Prostate gland (tissue), 2 donors: ENCODE results near the gene CTF1. TPM values are rescaled to one million over a fixed set of nuclear protein-coding genes. Genes with fewer than 3 reads are reported as not detected.

Experiments used
- DNase-seq: peaks from one replicate; pipeline ENCODE4 v3.0.0-alpha.2; 2019; ENCODE audit warnings: low spot score
- H3K27ac ChIP-seq, 2 donors: fragments of 200-600 bp; sonication (generic); 2 replicates each; pipeline ENCODE4 v1.5.1; 2017 to 2019
- H3K27me3 ChIP-seq: fragments of 200-600 bp; sonication (generic); replicated peaks from 2 replicates; pipeline ENCODE4 v1.5.1; 2019; ENCODE audit not compliant: insufficient read depth
- H3K36me3 ChIP-seq, 2 donors: fragments of 200-600 bp; sonication (generic); 1 replicate in 1 of 2; 2 replicates in 1 of 2; pipeline versions ENCODE4 v1.5.1 to v1.8.1; 2017 to 2019
- H3K4me1 ChIP-seq: fragments of 200-600 bp; sonication (generic); replicated peaks from 2 replicates; pipeline ENCODE4 v1.5.1; 2019
- H3K4me3 ChIP-seq, 2 donors: fragments of 200-600 bp; sonication (generic); 2 replicates each; pipeline ENCODE4 v1.5.1; 2017 to 2019
- H3K9me3 ChIP-seq: fragments of 200-600 bp; sonication (generic); 2 replicates; pipeline ENCODE4 v1.5.1; 2017
- POLR2A ChIP-seq: fragments of 450-650 bp; IDR thresholded peaks from one replicate; pipeline ENCODE4 v1.6.1; 2016; ENCODE audit warnings: antibody characterized with exemption, mild to moderate bottlenecking
- POLR2AphosphoS5 ChIP-seq: sonication (generic); formaldehyde crosslinking; IDR thresholded peaks from one replicate; pipeline ENCODE4 v1.6.1; 2017; ENCODE audit warnings: antibody characterized with exemption
- WGBS: methylation state at CpG from one replicate; pipeline ENCODE4 v1.1.5; 2018; 5-methylcytosine and 5-hydroxymethylcytosine counted together
- intact Hi-C: fragments of 100-400 bp; cut with DNase I; formaldehyde crosslinking; loops from one replicate; pipeline ENCODE4 v1.14.2; 2022
- total RNA-seq, 2 donors: library from RNA; depleted of rRNA; stranded (reverse); fragments of >200 nt; gene quantifications; one replicate each; pipeline ENCODE4 v1.1.0, GENCODE V29; 2016
- TF ChIP-seq, protein P1 (sequence below), 4 experiments: fragments of 200-600 bp in 2 of 4; fragments of 450-650 bp in 2 of 4; sonication (generic) in 2 of 4; IDR thresholded peaks; 1 replicate in 3 of 4; 2 replicates in 1 of 4; pipeline ENCODE4 v1.5.1; 2016 to 2019; ENCODE audit warnings: antibody characterized with exemption in 4 of 4, mild to moderate bottlenecking in 2 of 4, moderate library complexity in 2 of 4

Gene CTF1
- total RNA-seq, 2 donors from 2014 or later = 9.8 to 13.9 TPM

DNA sequence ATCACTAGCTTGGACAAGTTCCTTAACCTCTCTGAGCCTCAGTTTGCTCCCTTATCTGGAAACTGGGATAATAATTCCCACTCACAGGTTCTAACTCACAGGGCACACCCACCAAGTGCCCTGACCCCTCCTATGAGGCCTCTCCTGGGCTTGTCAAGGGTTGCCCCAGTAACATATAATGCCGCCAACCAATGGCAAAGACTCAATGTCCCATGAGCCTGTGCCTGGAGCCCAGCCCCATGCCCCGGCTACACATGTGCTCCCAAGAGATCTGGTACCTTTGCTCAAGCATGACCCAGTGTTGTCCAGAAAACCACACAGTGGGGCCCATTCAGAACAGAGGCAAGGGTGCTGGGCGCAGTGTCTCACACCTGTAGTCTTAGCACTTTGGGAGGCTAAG is 18.4 kb downstream of the CTF1 start:
- H3K36me3 ChIP-seq = no peaks in the 10 kb centered on the region
- intact Hi-C loops = no loop called here
- DNase-seq = no peak
- no peaks in the 10 kb centered on the region for H3K4me1 ChIP-seq
- H3K27ac ChIP-seq = no peak overlapping the region
- no peak overlapping the region for H3K4me3 ChIP-seq
- H3K27me3 ChIP-seq = no peaks in the 10 kb centered on the region
- WGBS = 97% methylated on average over 3 of the region's 3 CpGs
- no peak for TF ChIP-seq POLR2A
- TF ChIP-seq POLR2AphosphoS5 = no peak
- TF ChIP-seq, protein P1, sequence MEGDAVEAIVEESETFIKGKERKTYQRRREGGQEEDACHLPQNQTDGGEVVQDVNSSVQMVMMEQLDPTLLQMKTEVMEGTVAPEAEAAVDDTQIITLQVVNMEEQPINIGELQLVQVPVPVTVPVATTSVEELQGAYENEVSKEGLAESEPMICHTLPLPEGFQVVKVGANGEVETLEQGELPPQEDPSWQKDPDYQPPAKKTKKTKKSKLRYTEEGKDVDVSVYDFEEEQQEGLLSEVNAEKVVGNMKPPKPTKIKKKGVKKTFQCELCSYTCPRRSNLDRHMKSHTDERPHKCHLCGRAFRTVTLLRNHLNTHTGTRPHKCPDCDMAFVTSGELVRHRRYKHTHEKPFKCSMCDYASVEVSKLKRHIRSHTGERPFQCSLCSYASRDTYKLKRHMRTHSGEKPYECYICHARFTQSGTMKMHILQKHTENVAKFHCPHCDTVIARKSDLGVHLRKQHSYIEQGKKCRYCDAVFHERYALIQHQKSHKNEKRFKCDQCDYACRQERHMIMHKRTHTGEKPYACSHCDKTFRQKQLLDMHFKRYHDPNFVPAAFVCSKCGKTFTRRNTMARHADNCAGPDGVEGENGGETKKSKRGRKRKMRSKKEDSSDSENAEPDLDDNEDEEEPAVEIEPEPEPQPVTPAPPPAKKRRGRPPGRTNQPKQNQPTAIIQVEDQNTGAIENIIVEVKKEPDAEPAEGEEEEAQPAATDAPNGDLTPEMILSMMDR (IDR thresholded peaks at IDR 0.05) = no peak
- no peaks in the 10 kb centered on the region for H3K9me3 ChIP-seq

DNA sequence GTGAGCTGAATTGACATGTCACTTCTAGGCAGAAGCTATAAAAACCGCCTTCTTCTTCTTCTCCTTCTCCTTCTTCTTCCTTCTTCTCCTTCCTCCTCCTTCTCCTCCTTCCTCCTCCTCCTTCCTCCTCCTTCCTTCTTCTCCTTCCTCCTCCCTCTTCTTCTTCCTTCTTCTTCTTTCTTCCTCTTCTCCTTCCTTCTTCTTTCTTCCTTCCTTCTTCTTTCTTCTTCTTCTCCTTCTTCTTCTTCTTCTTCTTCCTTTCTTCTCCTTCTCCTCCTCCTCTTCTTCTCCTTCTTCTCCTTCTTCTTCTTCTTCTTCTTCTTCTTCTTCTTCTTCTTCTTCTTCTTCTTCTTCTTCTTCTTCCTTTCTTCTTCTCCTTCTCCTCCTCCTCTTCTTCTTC is 22.2 kb downstream of the CTF1 start:
- intact Hi-C loops = no loop called here
- H3K27ac ChIP-seq = no peak overlapping the region
- no peaks in the 10 kb centered on the region for H3K36me3 ChIP-seq
- no peaks in the 10 kb centered on the region for H3K4me1 ChIP-seq
- no peaks in the 10 kb centered on the region for H3K9me3 ChIP-seq
- H3K27me3 ChIP-seq = no peaks in the 10 kb centered on the region
- WGBS = 80% methylated on average over 1 of the region's 1 CpG
- no peak overlapping the region for H3K4me3 ChIP-seq
- no peak for DNase-seq
- TF ChIP-seq, protein P1 (IDR thresholded peaks at IDR 0.05) = no peak
- TF ChIP-seq POLR2AphosphoS5 = no peak
- no peak for TF ChIP-seq POLR2A

DNA sequence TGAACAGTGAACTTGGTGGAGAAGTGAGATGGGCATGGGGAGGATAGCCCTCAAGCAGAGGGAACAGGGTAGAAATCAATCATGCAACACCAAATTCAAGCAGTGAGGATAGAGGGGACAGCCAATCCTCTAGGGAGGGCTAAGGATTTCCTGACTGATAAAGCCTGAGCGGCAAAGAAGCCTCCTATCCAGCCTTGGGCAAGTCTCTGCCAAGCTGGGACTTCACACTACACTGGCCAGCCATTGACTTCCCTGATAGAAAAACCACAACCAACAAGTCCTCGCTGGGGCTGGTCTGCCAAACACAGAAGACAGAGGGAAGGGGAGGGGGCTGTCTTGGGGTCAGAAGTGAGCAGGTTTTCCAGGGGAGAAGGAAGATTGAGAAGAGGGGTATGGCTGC is 24.5 kb downstream of the CTF1 start:
- 68% methylated on average over 2 of the region's 2 CpGs for WGBS
- Histone ChIP-seq H3K36me3 (no peaks in the 10 kb centered on the region), H3K9me3 (no peaks in the 10 kb centered on the region), H3K4me3 (no peak overlapping the region), H3K27me3 (no peaks in the 10 kb centered on the region), H3K27ac (no peak overlapping the region), H3K4me1 (no peaks in the 10 kb centered on the region)
- intact Hi-C loops = loop anchor here (5.0 kb wide), 1 partner anchor 79 kb away; no protein-coding TSS in a partner anchor
- TF ChIP-seq POLR2A = no peak
- TF ChIP-seq, protein P1 (IDR thresholded peaks at IDR 0.05) = no peak
- TF ChIP-seq POLR2AphosphoS5 = no peak
- DNase-seq = no peak

GRCh38 chr16:30921459-30921747 is 25.0 kb downstream of the CTF1 start:
- Histone ChIP-seq H3K4me1 (no peaks in the 10 kb centered on the region), H3K36me3 (no peaks in the 10 kb centered on the region), H3K4me3 (peak overlapping the region; percentile 61 to 71), H3K9me3 (no peaks in the 10 kb centered on the region), H3K27me3 (no peaks in the 10 kb centered on the region), H3K27ac (peak overlapping the region; percentile 92 to 96)
- intact Hi-C loops = loop anchor here (5.0 kb wide), 1 partner anchor 79 kb away; no protein-coding TSS in a partner anchor
- 18% methylated on average over 6 of the region's 6 CpGs for WGBS
- TF ChIP-seq POLR2AphosphoS5 = no peak
- TF ChIP-seq, protein P1 (IDR thresholded peaks at IDR 0.05) = no peak
- no peak for DNase-seq

DNA sequence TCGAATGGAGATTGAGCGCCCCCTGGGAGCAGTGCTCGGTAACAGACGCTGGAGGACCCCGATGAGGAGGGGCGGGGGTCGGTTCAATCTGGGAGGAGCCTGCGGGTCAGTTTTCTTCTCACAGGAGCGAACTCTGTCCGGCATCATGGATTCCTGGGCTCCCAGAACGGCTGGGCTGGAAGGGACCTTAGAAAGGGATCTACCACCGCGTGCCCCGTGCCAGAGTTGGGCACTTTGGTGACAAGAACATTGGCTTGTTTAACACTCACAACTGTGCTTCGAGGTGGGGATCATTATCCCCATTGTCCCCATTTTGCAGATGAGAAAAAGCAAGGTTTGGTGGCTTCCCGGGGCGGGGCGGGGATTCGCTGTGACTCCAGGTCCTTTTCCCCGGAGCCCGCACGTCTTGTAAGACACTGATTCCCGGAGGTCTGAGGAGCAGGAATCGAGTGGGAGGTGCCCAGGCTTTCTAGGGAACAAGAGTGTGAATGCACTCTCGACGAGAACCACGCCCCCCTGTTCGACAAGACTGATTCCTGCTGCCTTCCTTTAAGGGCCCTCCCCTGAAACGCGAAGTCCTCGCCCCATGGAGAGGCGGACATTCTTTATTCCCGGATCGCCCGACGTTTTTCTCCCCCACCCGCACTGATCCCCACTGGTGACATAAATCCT is 25.5 kb downstream of the CTF1 start:
- TF ChIP-seq POLR2AphosphoS5 (peak; percentile 56), POLR2A (no peak)
- TF ChIP-seq, protein P1 (IDR thresholded peaks at IDR 0.05) = peak; percentile 75 to 94 (median 88)
- Histone ChIP-seq H3K36me3 (no peaks in the 10 kb centered on the region), H3K9me3 (no peaks in the 10 kb centered on the region), H3K4me1 (no peaks in the 10 kb centered on the region), H3K4me3 (peak overlapping the region; percentile 61 to 71), H3K27ac (peak overlapping the region; percentile 92 to 96), H3K27me3 (no peaks in the 10 kb centered on the region)
- intact Hi-C loops = loop anchor here (2.0 to 5.0 kb wide), 3 partner anchors 25 to 80 kb away; partner anchors contain the start of gene CTF1
- DNase-seq = peak; percentile 81
- WGBS = under 1% methylated on average over 37 of the region's 37 CpGs
